HCT116 (cell line): Measurements from ENCODE around the gene SUPT20HL1. TPM values are rescaled to one million over a fixed set of nuclear protein-coding genes. Genes with fewer than 3 reads are reported as not detected.

Source experiments
- ATAC-seq: fragments of 200-7000 bp; cut with Tn5 transposase; 2 replicates; pipeline ENCODE4 v1.9.1; 2020; ENCODE audit warnings: mild to moderate bottlenecking, moderate library complexity
- BruUV-seq: library from RNA; stranded (reverse); fragments of 400-500 nt; replicated peaks from 2 replicates; lab custom pipeline; 2021; lab: Mats Ljungman, UMichigan
- CTCF ChIA-PET: fragments of 300-600 bp; sonication (Branson Sonifier 250); formaldehyde crosslinking; loops from one replicate; lab custom pipeline; 2021; ENCODE audit warnings: antibody characterized with exemption; lab: Charles Lee
- POLR2A ChIA-PET: fragments of 300-600, 350-600 bp; sonication (Branson Sonifier 250); formaldehyde crosslinking; loops from one replicate; lab custom pipeline; 2021; ENCODE audit warnings: antibody characterized with exemption; lab: Charles Lee
- RAD21 ChIA-PET, 2 experiments: fragments of 300-600 bp; sonication (Branson Sonifier 250); formaldehyde crosslinking; loops; one replicate each; lab custom pipeline; 2023; ENCODE audit warnings: low total read pairs in 2 of 2; ENCODE audit not compliant: uncharacterized antibody in 2 of 2, unreplicated experiment in 2 of 2, low non-redundant PET in 1 of 2; lab: Charles Lee
- DNase-seq: peaks from one replicate; pipeline ENCODE4 v3.0.0-alpha.2; 2010; ENCODE audit warnings: low read depth, low spot score
- H2AFZ ChIP-seq: fragments of 200-600 bp; shearing (Covaris generic), sonication (generic); 2 replicates; pipeline ENCODE4 v1.6.1; 2017; ENCODE audit warnings: low read depth, mixed run types, mixed read lengths, antibody characterized with exemption, low read length; ENCODE audit not compliant: poor library complexity, severe bottlenecking
- H3K27ac ChIP-seq: 2 replicates; pipeline ENCODE4 v1.5.1; 2012; ENCODE audit warnings: low read depth, low read length
- H3K27me3 ChIP-seq: fragments of 200-600 bp; sonication (generic); 2 replicates; pipeline ENCODE4 v1.6.1; 2016; ENCODE audit warnings: mixed run types, low read length, mixed read lengths; ENCODE audit not compliant: insufficient read depth
- H3K36me3 ChIP-seq, 2 experiments: fragments of 200-500 bp in 1 of 2; fragments of 200-600 bp in 1 of 2; sonication (Bioruptor generic) in 1 of 2; sonication (generic) in 1 of 2; 2 replicates each; pipeline versions ENCODE4 v1.5.1 to v1.6.1; 2014 to 2016; ENCODE audit warnings: low read length in 2 of 2, inconsistent platforms in 1 of 2, mixed read lengths in 1 of 2, mixed run types in 1 of 2; ENCODE audit not compliant: insufficient read depth in 2 of 2, control insufficient read depth in 1 of 2
- H3K4me1 ChIP-seq, 2 experiments: fragments of 200-600 bp in 1 of 2; sonication (generic) in 1 of 2; 2 replicates each; pipeline versions ENCODE4 v1.5.1 to v1.6.1; 2012 to 2017; ENCODE audit warnings: low read length in 2 of 2, inconsistent platforms in 1 of 2, mild to moderate bottlenecking in 1 of 2, mixed read lengths in 1 of 2, mixed run types in 1 of 2, moderate library complexity in 1 of 2; ENCODE audit not compliant: insufficient read depth in 2 of 2, control insufficient read depth in 1 of 2
- H3K4me2 ChIP-seq: fragments of 200-600 bp; sonication (generic); 2 replicates; pipeline ENCODE4 v1.6.1; 2017; ENCODE audit warnings: mixed run types, low read length, mixed read lengths
- H3K4me3 ChIP-seq, 2 experiments: fragments of 200-600 bp in 1 of 2; sonication (generic) in 1 of 2; replicated peaks in 1 of 2; 2 replicates each; pipeline ENCODE4 v1.5.1; 2011 to 2016; ENCODE audit warnings: low read length in 2 of 2, control low read depth in 1 of 2, low read depth in 1 of 2, mild to moderate bottlenecking in 1 of 2, mixed read lengths in 1 of 2, mixed run types in 1 of 2
- H3K79me2 ChIP-seq: fragments of 200-600 bp; sonication (generic); 2 replicates; pipeline ENCODE4 v1.6.1; 2017; ENCODE audit warnings: mild to moderate bottlenecking, mixed run types, low read length, moderate library complexity, mixed read lengths; ENCODE audit not compliant: insufficient read depth
- H3K9ac ChIP-seq: fragments of 200-600 bp; sonication (generic); 2 replicates; pipeline ENCODE4 v1.6.1; 2016; ENCODE audit warnings: low read length, mixed read lengths
- H3K9me2 ChIP-seq: fragments of 200-600 bp; sonication (generic), shearing (Covaris generic); 2 replicates; pipeline ENCODE4 v1.6.1; 2017; ENCODE audit warnings: mixed run types, mild to moderate bottlenecking, moderate library complexity; ENCODE audit not compliant: insufficient read depth
- H3K9me3 ChIP-seq, 2 experiments: fragments of 200-500 bp in 1 of 2; fragments of 200-600 bp in 1 of 2; sonication (Bioruptor generic) in 1 of 2; sonication (generic) in 1 of 2; 2 replicates each; pipeline ENCODE4 v1.6.1; 2014 to 2017; ENCODE audit warnings: low read length in 2 of 2, mixed read lengths in 2 of 2, inconsistent platforms in 1 of 2, low read depth in 1 of 2, mild to moderate bottlenecking in 1 of 2, mixed run types in 1 of 2, moderate library complexity in 1 of 2; ENCODE audit not compliant: control insufficient read depth in 1 of 2, insufficient read depth in 1 of 2
- H4K20me1 ChIP-seq: fragments of 200-600 bp; sonication (generic), shearing (Covaris generic); 2 replicates; pipeline ENCODE4 v1.6.1; 2017; ENCODE audit warnings: mixed run types, mild to moderate bottlenecking, moderate library complexity; ENCODE audit not compliant: insufficient read depth
- ATF3 ChIP-seq: IDR thresholded peaks from 2 replicates; pipeline ENCODE4 v1.6.1; 2012
- CBX3 ChIP-seq: IDR thresholded peaks from 2 replicates; pipeline ENCODE4 v1.6.1; 2012; ENCODE audit warnings: low read depth
- EGR1 ChIP-seq: IDR thresholded peaks from 2 replicates; pipeline ENCODE4 v1.6.1; 2012; ENCODE audit warnings: low read depth
- ELF1 ChIP-seq: IDR thresholded peaks from 2 replicates; pipeline ENCODE4 v1.6.1; 2012; ENCODE audit warnings: low read depth, borderline replicate concordance
- EZH2 ChIP-seq: fragments of 200-600 bp; sonication (generic); IDR thresholded peaks from 2 replicates; pipeline ENCODE4 v1.6.1; 2017; ENCODE audit warnings: antibody characterized with exemption, mixed run types
- FOSL1 ChIP-seq: IDR thresholded peaks from 2 replicates; pipeline ENCODE4 v1.6.1; 2012; ENCODE audit warnings: low read depth
- JUND ChIP-seq: IDR thresholded peaks from 2 replicates; pipeline ENCODE4 v1.6.1; 2012
- POLR2A ChIP-seq: IDR thresholded peaks from 2 replicates; pipeline ENCODE4 v1.7.0; 2011; ENCODE audit warnings: borderline replicate concordance; ENCODE audit not compliant: insufficient read depth, insufficient read length; ENCODE audit errors: extremely low read depth
- POLR2AphosphoS5 ChIP-seq: IDR thresholded peaks from 2 replicates; pipeline ENCODE4 v1.6.1; 2011; ENCODE audit warnings: mild to moderate bottlenecking, low read depth, low read length, moderate library complexity
- RAD21 ChIP-seq: IDR thresholded peaks from 2 replicates; pipeline ENCODE4 v1.6.1; 2012; ENCODE audit warnings: low read depth, mild to moderate bottlenecking
- SIN3A ChIP-seq: IDR thresholded peaks from 2 replicates; pipeline ENCODE4 v1.6.1; 2012; ENCODE audit warnings: low read depth
- SRF ChIP-seq: IDR thresholded peaks from 2 replicates; pipeline ENCODE4 v1.6.1; 2012; ENCODE audit warnings: low read depth
- TCF7L2 ChIP-seq: IDR thresholded peaks from 2 replicates; pipeline ENCODE4 v1.7.0; 2011; ENCODE audit warnings: borderline replicate concordance, inconsistent platforms; ENCODE audit not compliant: insufficient read depth, insufficient read length; ENCODE audit errors: extremely low read depth
- YY1 ChIP-seq: IDR thresholded peaks from 2 replicates; pipeline ENCODE4 v1.6.1; 2011; ENCODE audit warnings: low read length, low read depth, moderate library complexity, mild to moderate bottlenecking; ENCODE audit not compliant: insufficient replicate concordance; ENCODE audit errors: extremely low read depth
- ZFX ChIP-seq: fragments of 450-650 bp; IDR thresholded peaks from 2 replicates; pipeline ENCODE4 v1.6.1; 2017
- ZNF274 ChIP-seq: fragments of 200-500 bp; sonication (Bioruptor generic); IDR thresholded peaks from 2 replicates; pipeline ENCODE4 v1.6.1; 2014; ENCODE audit warnings: mild to moderate bottlenecking, low read depth, low read length, inconsistent platforms
- intact Hi-C: fragments of 100-400 bp; cut with micrococcal nuclease; formaldehyde crosslinking; loops from 2 replicates; pipeline ENCODE4 v1.10.0; 2022
- total RNA-seq: library from RNA; stranded (reverse); gene quantifications from one replicate; pipeline ENCODE4 v1.2.1, GENCODE V29; 2021; ENCODE audit not compliant: unreplicated experiment
- TF ChIP-seq, protein P1 (sequence below): IDR thresholded peaks from 2 replicates; pipeline ENCODE4 v1.6.1; 2012; ENCODE audit warnings: low read depth

SUPT20HL1 gene
- total RNA-seq, 1 experiment from 2014 or later, result not detected

DNA sequence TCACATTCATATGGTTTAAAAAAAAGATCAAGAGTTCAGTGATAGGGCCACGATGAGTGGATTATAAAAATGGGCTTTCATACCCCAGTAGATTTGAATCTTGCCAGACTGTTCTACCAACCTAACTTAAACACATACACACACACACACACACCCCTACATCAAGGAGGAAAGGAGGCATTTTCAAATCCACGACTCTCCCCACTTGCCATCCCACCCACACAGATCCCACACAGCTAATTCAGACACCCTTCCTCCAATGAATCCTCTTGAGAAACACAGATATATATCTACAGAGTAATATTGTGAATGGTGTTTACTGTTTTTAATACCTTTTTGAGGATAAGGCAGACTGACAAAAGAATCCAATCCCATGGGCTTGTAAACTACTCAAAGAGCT is 16.8 kb downstream of the SUPT20HL1 start (continued):
- TF ChIP-seq, protein P1, sequence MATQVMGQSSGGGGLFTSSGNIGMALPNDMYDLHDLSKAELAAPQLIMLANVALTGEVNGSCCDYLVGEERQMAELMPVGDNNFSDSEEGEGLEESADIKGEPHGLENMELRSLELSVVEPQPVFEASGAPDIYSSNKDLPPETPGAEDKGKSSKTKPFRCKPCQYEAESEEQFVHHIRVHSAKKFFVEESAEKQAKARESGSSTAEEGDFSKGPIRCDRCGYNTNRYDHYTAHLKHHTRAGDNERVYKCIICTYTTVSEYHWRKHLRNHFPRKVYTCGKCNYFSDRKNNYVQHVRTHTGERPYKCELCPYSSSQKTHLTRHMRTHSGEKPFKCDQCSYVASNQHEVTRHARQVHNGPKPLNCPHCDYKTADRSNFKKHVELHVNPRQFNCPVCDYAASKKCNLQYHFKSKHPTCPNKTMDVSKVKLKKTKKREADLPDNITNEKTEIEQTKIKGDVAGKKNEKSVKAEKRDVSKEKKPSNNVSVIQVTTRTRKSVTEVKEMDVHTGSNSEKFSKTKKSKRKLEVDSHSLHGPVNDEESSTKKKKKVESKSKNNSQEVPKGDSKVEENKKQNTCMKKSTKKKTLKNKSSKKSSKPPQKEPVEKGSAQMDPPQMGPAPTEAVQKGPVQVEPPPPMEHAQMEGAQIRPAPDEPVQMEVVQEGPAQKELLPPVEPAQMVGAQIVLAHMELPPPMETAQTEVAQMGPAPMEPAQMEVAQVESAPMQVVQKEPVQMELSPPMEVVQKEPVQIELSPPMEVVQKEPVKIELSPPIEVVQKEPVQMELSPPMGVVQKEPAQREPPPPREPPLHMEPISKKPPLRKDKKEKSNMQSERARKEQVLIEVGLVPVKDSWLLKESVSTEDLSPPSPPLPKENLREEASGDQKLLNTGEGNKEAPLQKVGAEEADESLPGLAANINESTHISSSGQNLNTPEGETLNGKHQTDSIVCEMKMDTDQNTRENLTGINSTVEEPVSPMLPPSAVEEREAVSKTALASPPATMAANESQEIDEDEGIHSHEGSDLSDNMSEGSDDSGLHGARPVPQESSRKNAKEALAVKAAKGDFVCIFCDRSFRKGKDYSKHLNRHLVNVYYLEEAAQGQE, result no peak
- no peak for TF ChIP-seq ZNF274
- no peak for TF ChIP-seq JUND
- TF ChIP-seq SIN3A, result no peak
- no peak for TF ChIP-seq CBX3
- no peak for TF ChIP-seq EZH2
- no peak for TF ChIP-seq POLR2A

DNA sequence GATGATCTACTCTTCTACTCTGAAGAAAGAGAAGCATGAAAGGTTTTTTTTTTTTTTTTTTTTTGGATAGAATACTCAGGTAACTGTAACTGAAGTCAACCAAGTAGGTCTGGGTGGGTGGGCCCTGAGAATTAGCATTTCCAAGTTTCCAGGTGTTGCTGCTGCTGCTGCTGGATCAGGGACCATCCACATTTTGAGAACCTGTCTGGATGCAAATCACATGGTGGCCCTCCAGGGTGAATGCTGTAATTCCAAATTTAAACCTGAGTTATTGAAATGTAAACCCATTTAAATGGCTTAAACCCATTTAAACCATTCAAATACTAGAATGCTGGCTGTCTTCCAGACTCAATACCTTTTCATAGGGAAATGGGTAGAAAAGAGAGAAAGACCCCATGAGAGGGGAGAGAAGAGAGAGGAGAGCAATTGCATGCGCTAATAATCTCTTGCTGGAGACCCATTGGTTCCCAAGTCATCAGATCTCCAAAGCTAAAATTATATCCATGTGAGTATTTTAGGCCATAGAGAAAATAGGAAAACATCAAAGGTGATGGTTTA is 17.6 kb downstream of the SUPT20HL1 start:
- no peaks in the 10 kb centered on the region for H3K36me3 ChIP-seq
- H3K27me3 ChIP-seq, result no peaks in the 10 kb centered on the region
- no peak for TF ChIP-seq CBX3
- TF ChIP-seq EGR1, result no peak
- TF ChIP-seq YY1, result no peak
- TF ChIP-seq SIN3A, result no peak
- no peak for TF ChIP-seq SRF
- no peak for TF ChIP-seq FOSL1
- TF ChIP-seq TCF7L2, result no peak
- TF ChIP-seq ELF1, result no peak
- TF ChIP-seq POLR2AphosphoS5, result no peak
- TF ChIP-seq ATF3, result no peak
- no peak for TF ChIP-seq ZFX
- TF ChIP-seq RAD21, result no peak
- TF ChIP-seq ZNF274, result no peak
- intact Hi-C loops, result no loop called here
- no peak for DNase-seq
- no peaks in the 10 kb centered on the region for H3K79me2 ChIP-seq
- no peaks in the 10 kb centered on the region for H3K9me2 ChIP-seq
- no peak for ATAC-seq
- BruUV-seq, result no TSS peak
- no peak overlapping the region for H3K27ac ChIP-seq
- H3K4me1 ChIP-seq, result no peaks in the 10 kb centered on the region
- H4K20me1 ChIP-seq, result no peaks in the 10 kb centered on the region
- H3K4me3 ChIP-seq, result no peak overlapping the region
- H3K9me3 ChIP-seq, result no peaks in the 10 kb centered on the region
- ChIA-PET RAD21 (no interaction called here), CTCF (no interaction called here), POLR2A (no interaction called here)
- no peak overlapping the region for H2AFZ ChIP-seq
- no peak overlapping the region for H3K4me2 ChIP-seq
- no peak overlapping the region for H3K9ac ChIP-seq
